H1 (cell line): Measurements from ENCODE around the gene KRT78. TPM values are rescaled to one million over a fixed set of nuclear protein-coding genes. Genes with fewer than 3 reads are reported as not detected.

Source experiments
- CTCF ChIA-PET: fragments of 300-600 bp; sonication (Branson Sonifier 250); formaldehyde crosslinking; loops from one replicate; lab custom pipeline; 2021; ENCODE audit not compliant: partially characterized antibody; lab: Charles Lee
- POLR2A ChIA-PET: fragments of 300-600 bp; sonication (Branson Sonifier 250); formaldehyde crosslinking; loops from one replicate; lab custom pipeline; 2021; ENCODE audit warnings: inconsistent platforms; ENCODE audit not compliant: partially characterized antibody; lab: Charles Lee
- DNase-seq, 2 experiments: peaks; one replicate each; pipeline versions ENCODE4 v3.0.0 to v3.0.0-alpha.2; 2010 to 2022; ENCODE audit warnings: low spot score in 2 of 2, low read depth in 1 of 2, mixed read lengths in 1 of 2
- FAIRE-seq: peaks from 2 replicates; lab custom pipeline; 2011; peaks lifted over from hg19 to GRCh38; lab: Jason Lieb, UNC
- H2AFZ ChIP-seq: 2 replicates; pipeline ENCODE4 v1.8.1; 2012; ENCODE audit warnings: low read length, inconsistent platforms
- H2AK5ac ChIP-seq: 2 replicates; pipeline ENCODE4 v1.6.1; 2013; ENCODE audit warnings: low read depth, low read length
- H2BK120ac ChIP-seq: replicated peaks from 2 replicates; pipeline ENCODE3; 2013; ENCODE audit warnings: low read depth, low read length, inconsistent platforms
- H2BK12ac ChIP-seq: 2 replicates; pipeline ENCODE4 v1.6.1; 2013; ENCODE audit warnings: low read depth, low read length
- H2BK15ac ChIP-seq: 2 replicates; pipeline ENCODE4 v1.6.1; 2013; ENCODE audit warnings: low read length
- H2BK20ac ChIP-seq: 2 replicates; pipeline ENCODE4 v1.6.1; 2013; ENCODE audit warnings: low read length
- H2BK5ac ChIP-seq: 2 replicates; pipeline ENCODE4 v1.6.1; 2013; ENCODE audit warnings: low read depth, low read length
- H3K14ac ChIP-seq: 2 replicates; pipeline ENCODE4 v1.6.1; 2013; ENCODE audit warnings: inconsistent platforms; ENCODE audit not compliant: insufficient read length
- H3K18ac ChIP-seq: 2 replicates; pipeline ENCODE4 v1.6.1; 2013; ENCODE audit warnings: low read length; ENCODE audit errors: extremely low read depth
- H3K23ac ChIP-seq: 2 replicates; pipeline ENCODE4 v1.6.1; 2013; ENCODE audit warnings: inconsistent platforms; ENCODE audit not compliant: insufficient read length
- H3K23me2 ChIP-seq: 2 replicates; pipeline ENCODE4 v1.6.1; 2013; ENCODE audit warnings: low read depth, low read length
- H3K27ac ChIP-seq: 2 replicates; pipeline ENCODE4 v1.6.1; 2011; ENCODE audit warnings: low read depth, low read length, inconsistent platforms
- H3K27me3 ChIP-seq, 4 experiments: replicated peaks in 1 of 4; 1 replicate in 1 of 4; 2 replicates in 3 of 4; pipeline versions ENCODE4 v1.6.1 to v1.8.1; 2011 to 2013; ENCODE audit warnings: low read length in 3 of 4, mild to moderate bottlenecking in 3 of 4, inconsistent platforms in 2 of 4, mixed read lengths in 2 of 4, moderate library complexity in 1 of 4; ENCODE audit not compliant: control insufficient read depth in 3 of 4, insufficient read depth in 3 of 4; ENCODE audit errors: extremely low read depth in 1 of 4
- H3K36me3 ChIP-seq, 4 experiments: 2 replicates each; pipeline versions ENCODE4 v1.6.1 to v1.8.1; 2011 to 2013; ENCODE audit warnings: mild to moderate bottlenecking in 4 of 4, low read length in 3 of 4, moderate library complexity in 2 of 4, control low read depth in 1 of 4, inconsistent platforms in 1 of 4; ENCODE audit not compliant: insufficient read depth in 4 of 4, control insufficient read depth in 2 of 4
- H3K4ac ChIP-seq: replicated peaks from 2 replicates; pipeline ENCODE3; 2013; ENCODE audit warnings: low read length, low read depth, mixed read lengths, inconsistent platforms; ENCODE audit not compliant: insufficient read length
- H3K4me1 ChIP-seq, 4 experiments: replicated peaks in 1 of 4; 1 replicate in 1 of 4; 2 replicates in 3 of 4; pipeline versions ENCODE4 v1.6.1 to v1.8.1; 2011 to 2013; ENCODE audit warnings: low read length in 3 of 4, inconsistent platforms in 2 of 4, mixed read lengths in 1 of 4; ENCODE audit not compliant: insufficient read depth in 4 of 4, control insufficient read depth in 3 of 4
- H3K4me2 ChIP-seq, 2 experiments: 2 replicates each; pipeline versions ENCODE4 v1.6.1 to v1.8.1; 2011 to 2013; ENCODE audit warnings: low read depth in 2 of 2, low read length in 2 of 2, control low read depth in 1 of 2, inconsistent platforms in 1 of 2, mild to moderate bottlenecking in 1 of 2; ENCODE audit not compliant: insufficient read depth in 1 of 2
- H3K4me3 ChIP-seq, 4 experiments: fragments of 200-600, 300-600 bp in 1 of 4; sonication (generic), shearing (Covaris generic), sonication (Bioruptor Twin) in 1 of 4; 2 replicates each; pipeline versions ENCODE4 v1.5.1 to v1.8.1; 2011 to 2016; ENCODE audit warnings: low read length in 4 of 4, low read depth in 3 of 4, control low read depth in 2 of 4, inconsistent platforms in 2 of 4, mild to moderate bottlenecking in 2 of 4, mixed read lengths in 1 of 4, moderate library complexity in 1 of 4; ENCODE audit not compliant: insufficient read depth in 2 of 4; ENCODE audit errors: extremely low read depth in 1 of 4
- H3K56ac ChIP-seq: replicated peaks from 2 replicates; pipeline ENCODE3; 2013; ENCODE audit warnings: low read depth, mild to moderate bottlenecking, mixed read lengths, low read length, inconsistent platforms; ENCODE audit not compliant: insufficient read length
- H3K79me1 ChIP-seq: 2 replicates; pipeline ENCODE4 v1.6.1; 2013; ENCODE audit warnings: low read depth, low read length, control low read depth
- H3K79me2 ChIP-seq, 2 experiments: 2 replicates each; pipeline versions ENCODE4 v1.6.1 to v1.8.1; 2012 to 2013; ENCODE audit warnings: low read length in 2 of 2, mild to moderate bottlenecking in 2 of 2, inconsistent platforms in 1 of 2; ENCODE audit not compliant: insufficient read depth in 2 of 2, control insufficient read depth in 1 of 2
- H3K9ac ChIP-seq, 4 experiments: replicated peaks in 1 of 4; 1 replicate in 1 of 4; 2 replicates in 3 of 4; pipeline versions ENCODE4 v1.6.1 to v1.8.1; 2011 to 2013; ENCODE audit warnings: low read depth in 3 of 4, low read length in 3 of 4, control low read depth in 2 of 4, mild to moderate bottlenecking in 2 of 4, moderate library complexity in 2 of 4, inconsistent platforms in 1 of 4; ENCODE audit errors: extremely low read depth in 1 of 4
- H3K9me3 ChIP-seq, 2 experiments: 2 replicates each; pipeline versions ENCODE4 v1.6.1 to v1.8.1; 2012 to 2013; ENCODE audit warnings: mild to moderate bottlenecking in 2 of 2, moderate library complexity in 2 of 2, control low read depth in 1 of 2, inconsistent platforms in 1 of 2, low read depth in 1 of 2, low read length in 1 of 2, mixed read lengths in 1 of 2; ENCODE audit not compliant: insufficient read depth in 2 of 2
- H4K20me1 ChIP-seq, 2 experiments: replicated peaks in 1 of 2; 2 replicates each; pipeline versions ENCODE3 to v1.8.1; 2011 to 2013; ENCODE audit warnings: inconsistent platforms in 2 of 2, low read length in 2 of 2, mild to moderate bottlenecking in 1 of 2; ENCODE audit not compliant: insufficient read depth in 2 of 2, control insufficient read depth in 1 of 2
- H4K5ac ChIP-seq: 2 replicates; pipeline ENCODE4 v1.6.1; 2013; ENCODE audit warnings: low read length, low read depth, mixed read lengths, inconsistent platforms; ENCODE audit not compliant: insufficient read length
- H4K8ac ChIP-seq: 2 replicates; pipeline ENCODE4 v1.8.0; 2013; ENCODE audit warnings: mild to moderate bottlenecking, moderate library complexity, low read length, inconsistent platforms; ENCODE audit not compliant: insufficient read depth; ENCODE audit errors: extremely low read depth
- H4K91ac ChIP-seq: replicated peaks from 2 replicates; pipeline ENCODE3; 2013; ENCODE audit warnings: low read length, mixed read lengths, inconsistent platforms; ENCODE audit not compliant: insufficient read length
- BACH1 ChIP-seq: IDR thresholded peaks from 2 replicates; pipeline ENCODE4 v1.6.1; 2012; ENCODE audit warnings: low read length, improper control_type of control experiment
- EP300 ChIP-seq, 2 experiments: IDR thresholded peaks; 1 replicate in 1 of 2; 2 replicates in 1 of 2; pipeline ENCODE4 v1.6.1; 2011 to 2012; ENCODE audit warnings: low read depth in 2 of 2, low read length in 2 of 2, mild to moderate bottlenecking in 2 of 2, borderline replicate concordance in 1 of 2, inconsistent platforms in 1 of 2, moderate library complexity in 1 of 2
- HDAC2 ChIP-seq, 2 experiments: fragments of 300-600 bp in 1 of 2; sonication (generic) in 1 of 2; IDR thresholded peaks; 2 replicates each; pipeline ENCODE4 v1.6.1; 2011 to 2012; ENCODE audit warnings: low read depth in 2 of 2, low read length in 2 of 2, mild to moderate bottlenecking in 2 of 2, moderate library complexity in 2 of 2, borderline replicate concordance in 1 of 2, inconsistent platforms in 1 of 2
- HDAC6 ChIP-seq: IDR thresholded peaks from one replicate; pipeline ENCODE4 v1.7.1; 2012; ENCODE audit warnings: low read depth, mild to moderate bottlenecking, inconsistent platforms, low read length, moderate library complexity
- JUND ChIP-seq: IDR thresholded peaks from 2 replicates; pipeline ENCODE4 v1.6.1; 2011; ENCODE audit warnings: mild to moderate bottlenecking, improper control_type of control experiment, low read length
- KDM5A ChIP-seq: fragments of 200-600 bp; IDR thresholded peaks from 2 replicates; pipeline ENCODE4 v1.7.1; 2012; ENCODE audit warnings: mild to moderate bottlenecking, low read length, inconsistent platforms, mixed read lengths
- RNF2 ChIP-seq: fragments of 200-900, 300-1000 bp; sonication (generic); IDR thresholded peaks from 2 replicates; pipeline ENCODE4 v1.7.1; 2016; ENCODE audit warnings: borderline replicate concordance, low read depth, mild to moderate bottlenecking, antibody characterized with exemption, low read length; ENCODE audit not compliant: poor library complexity, severe bottlenecking; ENCODE audit errors: missing control alignments
- SIN3A ChIP-seq, 2 experiments: IDR thresholded peaks in 1 of 2; conservative IDR thresholded peaks in 1 of 2; 2 replicates each; pipeline ENCODE4 v1.6.1; 2011 to 2012; ENCODE audit warnings: low read length in 2 of 2, improper control_type of control experiment in 1 of 2, low read depth in 1 of 2, mild to moderate bottlenecking in 1 of 2
- SP2 ChIP-seq: IDR thresholded peaks from 2 replicates; pipeline ENCODE4 v1.6.1; 2012; ENCODE audit warnings: mild to moderate bottlenecking, low read length, inconsistent platforms
- SP4 ChIP-seq: IDR thresholded peaks from 2 replicates; pipeline ENCODE4 v1.6.1; 2012; ENCODE audit warnings: low read length, inconsistent platforms
- TEAD4 ChIP-seq: IDR thresholded peaks from 2 replicates; pipeline ENCODE4 v1.6.1; 2012; ENCODE audit warnings: low read depth, low read length, inconsistent platforms, mixed read lengths
- WGBS, 2 experiments: shearing (Covaris generic) in 1 of 2; methylation state at CpG; one replicate each; pipeline versions ENCODE4 v1.1.6 to v1.1.7; 2013 to 2015; ENCODE audit warnings: low lambda C conversion rate in 2 of 2, mixed read lengths in 2 of 2, inconsistent platforms in 1 of 2, low coverage in 1 of 2, missing lambda C conversion rate in 1 of 2; ENCODE audit not compliant: insufficient replicate concordance in 2 of 2, insufficient coverage in 1 of 2, insufficient read length in 1 of 2; ENCODE audit errors: extremely low coverage in 1 of 2, missing lambda C conversion rate in 1 of 2; 5-methylcytosine and 5-hydroxymethylcytosine counted together
- polyA plus RNA-seq, 7 experiments: library from polyadenylated mRNA; depleted of rRNA in 3 of 7; stranded (reverse) in 5 of 7; unstranded in 2 of 7; fragments of >200 nt in 5 of 7; fragments of 200-250 nt in 2 of 7; gene quantifications; 1 replicate in 5 of 7; 2 replicates in 1 of 7; 4 replicates in 1 of 7; pipeline versions ENCODE4 v1.2.1 to v1.2.3, GENCODE V29; 2011 to 2013; ENCODE audit warnings: missing spikeins in 2 of 7, mixed read lengths in 2 of 7
- total RNA-seq: library from RNA; stranded (reverse); fragmentation: NEBNext Ultra II Directional; extraction: Animal tissue kit (Norgen Biotek cat#: 25700); gene quantifications from 2 replicates; pipeline ENCODE4 v1.2.1, GENCODE V29; 2021
- TF ChIP-seq, protein P1 (sequence below): IDR thresholded peaks from 2 replicates; pipeline ENCODE4 v1.6.1; 2012; ENCODE audit warnings: inconsistent platforms

Gene KRT78
- total and polyA plus RNA-seq, 2 of the 8 experiments (the other 6 are each of a cell fraction or from before 2014, with no cell fraction given), result not detected

DNA sequence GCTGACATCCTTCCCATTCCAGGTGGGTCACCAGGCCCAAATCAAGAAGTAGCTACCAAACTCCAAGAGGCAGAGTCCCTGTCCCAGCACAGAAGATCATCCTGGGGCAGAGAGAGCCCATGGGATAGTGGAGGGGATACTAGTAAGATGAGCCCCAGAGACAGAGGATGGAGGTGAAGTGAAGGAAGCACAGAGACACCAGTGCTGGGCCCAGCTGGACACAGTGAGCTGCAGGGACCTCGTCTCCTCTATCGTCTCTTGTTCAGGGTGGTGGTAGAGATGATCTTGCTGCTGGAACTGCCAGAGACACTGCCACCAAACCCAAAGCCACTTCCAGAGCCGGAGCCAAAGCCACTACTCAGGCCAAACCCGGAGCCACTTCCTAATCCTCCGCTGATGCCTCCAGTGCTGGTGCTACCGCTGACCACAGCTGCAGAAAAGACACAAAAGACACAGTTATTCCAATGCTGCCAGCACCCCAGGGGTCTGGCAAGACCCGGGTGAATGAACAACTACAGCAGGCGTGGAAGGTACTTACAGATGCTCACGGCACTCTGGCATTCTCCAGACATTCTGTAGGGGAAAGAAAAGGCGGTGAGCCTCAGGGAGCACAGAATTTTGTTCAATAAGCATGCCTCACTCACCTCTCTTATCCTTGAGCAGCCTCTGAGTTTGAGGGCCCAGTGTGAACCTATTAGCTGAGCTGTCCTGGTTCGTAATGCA lies 41.8 kb downstream of the KRT78 start:
- Histone ChIP-seq H2BK20ac (no peak overlapping the region), H4K20me1 (no peaks in the 10 kb centered on the region), H3K9me3 (no peaks in the 10 kb centered on the region), H4K5ac (no peak overlapping the region), H3K23ac (no peak overlapping the region), H3K4me2 (no peak overlapping the region), H2BK5ac (no peak overlapping the region), H3K9ac (no peak overlapping the region), H3K4me3 (no peak overlapping the region), H3K23me2 (peaks cover 2% of the 10 kb centered on the region; the same call in 1 of the 2 replicates), H4K8ac (no peak overlapping the region), H2AFZ (no peak overlapping the region), H3K27ac (no peak overlapping the region), H3K18ac (no peak overlapping the region), H3K4ac (no peak overlapping the region), H3K36me3 (no peaks in the 10 kb centered on the region), H2AK5ac (no peak overlapping the region), H3K56ac (no peak overlapping the region), H3K14ac (no peak overlapping the region), H3K79me2 (no peaks in the 10 kb centered on the region), H3K27me3 (no peaks in the 10 kb centered on the region), H3K4me1 (peaks cover 3 to 6% (median 4%) of the 10 kb centered on the region in 4 experiments), H2BK12ac (no peak overlapping the region), H2BK120ac (no peak overlapping the region), H3K79me1 (no peaks in the 10 kb centered on the region), H2BK15ac (no peak overlapping the region), H4K91ac (no peak overlapping the region)
- WGBS, 2 experiments, result 93% methylated on average over 11 of the region's 11 CpGs; no CpG with 5 or more reads in 1 of the 2 experiments
- CTCF ChIA-PET, result interaction anchor here (0.6 to 3.0 kb wide), 13 partner anchors 10 to 416 kb away, joined by 3 to 11 read pairs (median 4); no protein-coding TSS in a partner anchor
- POLR2A ChIA-PET, result interaction anchor here (0.6 kb wide), 1 partner anchor 179 kb away, joined by 3 read pairs; no protein-coding TSS in a partner anchor
- DNase-seq (no peak), FAIRE-seq (no peak)
- TF ChIP-seq JUND (no peak), SIN3A (conservative IDR thresholded peaks at IDR 0.05 in 1 of 2, IDR thresholded peaks at IDR 0.05 in 1 of 2; ENCODE audit: low read depth in 1 of 2, low read length in 2 of 2) (no peak), RNF2 (no peak), BACH1 (no peak), EP300 (IDR thresholded peaks at IDR 0.05; ENCODE audit: borderline replicate concordance in 1 of 2, low read depth in 2 of 2, low read length in 2 of 2) (no peak), KDM5A (no peak), TEAD4 (no peak), SP2 (no peak), SP4 (no peak), HDAC2 (IDR thresholded peaks at IDR 0.05; ENCODE audit: borderline replicate concordance in 1 of 2, low read depth in 2 of 2, low read length in 2 of 2) (no peak), HDAC6 (no peak)
- TF ChIP-seq, protein P1, sequence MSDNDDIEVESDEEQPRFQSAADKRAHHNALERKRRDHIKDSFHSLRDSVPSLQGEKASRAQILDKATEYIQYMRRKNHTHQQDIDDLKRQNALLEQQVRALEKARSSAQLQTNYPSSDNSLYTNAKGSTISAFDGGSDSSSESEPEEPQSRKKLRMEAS, result no peak
